ENCODE data around the gene PGAM1. TPM values are rescaled to one million over a fixed set of nuclear protein-coding genes. Genes with fewer than 3 reads are reported as not detected.

The PGAM1 gene
- total and polyA plus RNA-seq, 2 of the 4 experiments (the other 2 are of a cell fraction) = 686 to 841 TPM

DNA sequence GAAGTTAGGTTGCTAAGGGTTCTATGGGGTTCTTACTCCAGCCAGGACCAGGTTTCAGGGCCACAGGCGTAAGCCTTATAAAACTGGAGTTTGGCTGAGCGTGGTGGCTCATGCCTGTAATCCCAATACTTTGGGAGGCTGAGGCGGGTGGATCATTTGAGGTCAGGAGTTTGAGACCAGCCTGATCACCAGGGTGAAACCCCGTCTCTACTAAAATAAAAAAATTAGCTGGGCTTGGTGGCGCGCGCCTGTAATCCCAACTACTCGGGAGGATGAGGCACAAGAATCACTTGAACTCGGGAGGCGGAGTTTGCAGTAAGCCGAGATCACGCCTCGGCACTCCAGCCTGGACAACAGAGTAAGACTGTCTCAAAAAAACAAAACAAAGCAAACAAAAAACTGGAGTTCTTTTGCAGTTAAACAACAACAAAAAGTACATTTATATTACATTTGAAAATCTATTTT, 24.5 kb upstream of the PGAM1 start:
- WGBS, 2 experiments (ENCODE audit: extremely low coverage in 2 of 2, insufficient read length in 1 of 2) = 20% methylated on average over 1 of the region's 13 CpGs; no CpG with 5 or more reads in 1 of the 2 experiments
- no peaks in the 10 kb centered on the region for H3K9me3 ChIP-seq (ENCODE audit: control insufficient read depth, insufficient read depth, low read length)
- DNase-seq (no peak), ATAC-seq (ENCODE audit: low read depth) (no peak)
- H3K79me1 ChIP-seq (ENCODE audit: low read depth in 1 of 2, low read length in 2 of 2) = peaks cover 0 to 11% of the 10 kb centered on the region in 2 experiments; a peak in 3 of 4 replicates
- H2AK9ac ChIP-seq (replicated peaks; ENCODE audit: low read depth, low read length, poor library complexity) = peak overlapping the region; percentile 80
- H3K56ac ChIP-seq (ENCODE audit: extremely low read depth, insufficient read depth, low read length) = no peak overlapping the region
- H3K23ac ChIP-seq (ENCODE audit: low read depth, low read length) = no peak overlapping the region
- H3K4me1 ChIP-seq (ENCODE audit: control insufficient read depth, insufficient read depth, low read length) = peaks cover 3% of the 10 kb centered on the region; the same call in 1 of the 2 replicates
- no peak overlapping the region for H2AK5ac ChIP-seq (ENCODE audit: low read depth, low read length)
- no peaks in the 10 kb centered on the region for H3K9me1 ChIP-seq (ENCODE audit: insufficient read depth, low read length)
- no peak overlapping the region for H3K14ac ChIP-seq (replicated peaks; ENCODE audit: low read depth, low read length)
- no peaks in the 10 kb centered on the region for H4K20me1 ChIP-seq (ENCODE audit: insufficient read depth, low read length)
- in situ Hi-C loops (cut with MboI; ENCODE audit: low sequenced_read_pairs) = no loop called here
- TF ChIP-seq MAZ (IDR thresholded peaks at IDR 0.05; ENCODE audit: borderline replicate concordance, low read depth, low read length) = no peak
- no peak for TF ChIP-seq RAD21 (IDR thresholded peaks at IDR 0.05; ENCODE audit: low read length)
- H2BK120ac ChIP-seq (ENCODE audit: low read depth, low read length) = no peak overlapping the region; the same call in 1 of the 2 replicates
- dilution Hi-C loops (cut with HindIII; ENCODE audit: low sequenced_read_pairs, unreplicated experiment) = no loop called here
- H2BK20ac ChIP-seq (ENCODE audit: low read depth, low read length) = no peak overlapping the region
- H3K4me2 ChIP-seq (ENCODE audit: low read depth, low read length) = peak overlapping the region; percentile 30
- ChIA-PET POLR2A (ENCODE audit: unreplicated experiment) (interaction anchor here (0.6 to 1.4 kb wide), 3 partner anchors 10 to 1874 kb away, joined by 3 to 16 read pairs (median 6); partner anchors contain the start of gene ANKRD2), CTCF (interaction anchor here (0.6 kb wide), 1 partner anchor 173 kb away, joined by 3 read pairs; no protein-coding TSS in a partner anchor)
- H3K9ac ChIP-seq (ENCODE audit: low read depth, low read length) = no peak overlapping the region
- H4K5ac ChIP-seq (ENCODE audit: low read depth, low read length) = peak overlapping the region; percentile 35
- H4K8ac ChIP-seq (ENCODE audit: low read depth in 2 of 2, low read length in 2 of 2) = peak overlapping the region; percentile 55 to 97
- BruUV-seq (replicated peaks) = no TSS peak
- H2BK5ac ChIP-seq (ENCODE audit: low read depth, low read length, poor library complexity, severe bottlenecking) = no peak overlapping the region
- intact Hi-C loops (cut with micrococcal nuclease) = no loop called here
- H3K27me3 ChIP-seq (ENCODE audit: control insufficient read depth, insufficient read depth, low read length) = no peaks in the 10 kb centered on the region
- H4K91ac ChIP-seq (ENCODE audit: insufficient read depth, low read depth, low read length) = 0 out of 2 replicates have a peak overlapping the region, but pooled peaks have one; percentile 10
- no peak overlapping the region for H2BK15ac ChIP-seq (ENCODE audit: low read depth, low read length)
- H2AFZ ChIP-seq (replicated peaks; ENCODE audit: low read length, poor library complexity) = peak overlapping the region; percentile 97
- peak overlapping the region; percentile 14 for H3K27ac ChIP-seq (ENCODE audit: insufficient read depth, low read length)
- H3K4ac ChIP-seq (ENCODE audit: low read depth, low read length) = peak overlapping the region; percentile 83
- no peak overlapping the region for H3K18ac ChIP-seq (ENCODE audit: low read depth, low read length)
- no peaks in the 10 kb centered on the region; the same call in 1 of the 2 replicates for H3K36me3 ChIP-seq (ENCODE audit: control insufficient read depth, insufficient read depth, low read length)
- no peak overlapping the region; the same call in 1 of the 2 replicates for H3K4me3 ChIP-seq (ENCODE audit: insufficient read depth, low read depth, low read length)
